SK-N-MC (cell line): ENCODE results near the gene SPAG8.

Source experiments
- FOXP2 ChIP-seq: optimal IDR thresholded peaks from 2 replicates; pipeline ENCODE3; 2011; ENCODE audit warnings: mild to moderate bottlenecking, moderate library complexity; ENCODE audit not compliant: insufficient read depth; ENCODE audit errors: extremely low read length, control extremely low read depth
- POLR2AphosphoS5 ChIP-seq: IDR thresholded peaks from 2 replicates; pipeline ENCODE4 v1.6.1; 2012; ENCODE audit warnings: mild to moderate bottlenecking, low read depth, low read length, borderline replicate concordance

DNA sequence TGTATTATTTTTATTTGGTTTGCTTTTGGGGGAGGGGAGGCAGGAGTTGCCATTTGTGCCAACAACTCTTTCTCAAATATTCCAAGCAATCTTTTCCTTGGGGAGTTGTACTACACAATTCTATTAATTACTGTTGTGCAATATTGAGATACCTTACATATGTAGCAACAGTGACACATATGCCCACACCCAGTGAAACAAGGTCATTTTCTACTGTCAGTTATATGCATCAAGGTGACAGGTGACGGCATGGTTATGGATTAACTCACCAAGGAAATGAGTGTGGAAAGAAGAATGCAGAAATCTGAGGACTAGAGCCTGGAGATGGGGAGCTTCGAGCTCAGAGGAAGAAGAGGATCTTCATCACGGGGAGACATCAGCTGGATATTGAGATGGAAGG is 40.1 kb downstream of the SPAG8 start:
- TF ChIP-seq POLR2AphosphoS5 (no peak), FOXP2 (no peak)
